GM12891 (cell line): ENCODE results near the gene TSPAN10.
A peak's percentile ranks its signal among the peaks of the same experiment; 100 is the strongest.
"Not testable (repeated sequence)": the region's sequence is repeated elsewhere in the genome, so short reads cannot be mapped to it uniquely, and the experiment has no call there.

Experiments used
- DNase-seq: peaks from one replicate; pipeline ENCODE4 v3.0.0; 2011; ENCODE audit warnings: low spot score; ENCODE audit not compliant: insufficient read length
- FAIRE-seq: peaks from 2 replicates; lab custom pipeline; 2011; peaks lifted over from hg19 to GRCh38; lab: Jason Lieb, UNC
- PAX5 ChIP-seq: IDR thresholded peaks from 2 replicates; pipeline ENCODE4 v1.6.1; 2011; ENCODE audit warnings: low read length, moderate library complexity, mild to moderate bottlenecking; ENCODE audit not compliant: insufficient read depth, severe bottlenecking
- POLR2A ChIP-seq: IDR thresholded peaks from 2 replicates; pipeline ENCODE4 v1.6.1; 2011; ENCODE audit warnings: low read depth, low read length, control low read depth
- POLR2AphosphoS5 ChIP-seq: IDR thresholded peaks from 2 replicates; pipeline ENCODE4 v1.6.1; 2011; ENCODE audit warnings: low read depth, low read length, control low read depth
- POU2F2 ChIP-seq: IDR thresholded peaks from 2 replicates; pipeline ENCODE4 v1.6.1; 2011; ENCODE audit warnings: low read depth, mild to moderate bottlenecking, control low read depth, low read length, moderate library complexity
- SPI1 ChIP-seq: IDR thresholded peaks from 2 replicates; pipeline ENCODE4 v1.6.1; 2011; ENCODE audit warnings: low read depth, low read length, control low read depth
- TAF1 ChIP-seq: IDR thresholded peaks from 2 replicates; pipeline ENCODE4 v1.6.1; 2011; ENCODE audit warnings: low read depth, low read length, control low read depth

The TSPAN10 gene

DNA sequence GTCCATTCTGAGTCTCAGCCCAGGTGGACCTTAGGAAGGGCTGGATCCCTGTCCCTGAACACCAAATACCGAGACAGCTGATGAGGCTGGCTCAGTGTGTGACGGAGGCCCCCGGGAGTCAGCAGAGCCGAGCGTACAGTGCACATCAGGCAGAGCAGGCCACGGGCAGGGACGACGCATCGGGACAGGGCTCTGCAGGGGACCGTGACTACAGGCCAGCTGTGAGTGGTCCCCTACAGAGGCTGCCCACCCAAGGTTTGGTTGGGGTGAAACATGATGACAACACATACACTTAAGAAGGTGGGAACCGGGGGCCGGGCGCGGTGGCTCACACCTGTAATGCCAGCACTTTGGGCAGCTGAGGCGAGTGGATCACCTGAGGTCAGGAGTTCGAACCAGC lies 36.0 kb downstream of the TSPAN10 start:
- no peak for TF ChIP-seq POLR2AphosphoS5
- no peak for TF ChIP-seq SPI1
- no peak for TF ChIP-seq PAX5
- no peak for TF ChIP-seq POLR2A
- no peak for TF ChIP-seq POU2F2
- no peak for TF ChIP-seq TAF1
- no peak for FAIRE-seq

DNA sequence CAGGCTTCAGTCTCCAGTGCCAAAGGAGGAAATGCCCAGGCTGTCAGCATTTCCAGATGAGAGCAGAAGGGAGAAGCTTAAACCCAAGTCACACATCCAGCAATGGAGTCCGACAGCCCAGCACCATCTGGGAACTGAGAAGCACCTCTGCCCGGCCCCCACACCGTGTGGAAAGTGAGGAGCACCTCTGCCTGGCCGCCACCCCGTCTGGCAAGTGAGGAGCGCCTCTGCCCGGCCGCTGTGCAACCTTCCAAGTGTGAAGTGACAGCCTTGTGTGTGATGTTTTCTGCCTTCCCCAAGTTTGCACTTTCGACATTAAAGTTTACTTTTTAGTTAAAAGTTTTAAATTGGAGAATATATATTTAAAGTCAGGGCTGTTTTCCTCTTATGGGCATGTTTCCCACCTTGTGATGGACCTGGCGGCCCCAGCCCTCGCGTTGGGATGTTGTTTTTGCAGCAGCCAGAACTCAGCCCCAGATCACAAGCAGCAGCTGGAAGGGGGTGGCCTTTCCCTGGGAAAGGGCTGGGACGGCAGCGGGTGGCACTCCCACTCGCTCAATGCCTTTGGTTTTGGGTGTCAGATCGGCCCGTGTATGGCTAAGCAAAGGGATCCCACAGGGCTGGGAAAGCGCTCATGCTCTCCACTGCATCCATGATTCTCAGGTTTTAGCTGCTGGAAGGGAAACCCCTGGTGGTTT lies 36.7 kb downstream of the TSPAN10 start:
- no peak for DNase-seq
- FAIRE-seq: no peak
- TF ChIP-seq PAX5 (no peak), POLR2A (no peak), TAF1 (no peak), POLR2AphosphoS5 (no peak)

More for the DNA sequence above, 36.0 kb downstream of the TSPAN10 start:
- no peak for DNase-seq

DNA sequence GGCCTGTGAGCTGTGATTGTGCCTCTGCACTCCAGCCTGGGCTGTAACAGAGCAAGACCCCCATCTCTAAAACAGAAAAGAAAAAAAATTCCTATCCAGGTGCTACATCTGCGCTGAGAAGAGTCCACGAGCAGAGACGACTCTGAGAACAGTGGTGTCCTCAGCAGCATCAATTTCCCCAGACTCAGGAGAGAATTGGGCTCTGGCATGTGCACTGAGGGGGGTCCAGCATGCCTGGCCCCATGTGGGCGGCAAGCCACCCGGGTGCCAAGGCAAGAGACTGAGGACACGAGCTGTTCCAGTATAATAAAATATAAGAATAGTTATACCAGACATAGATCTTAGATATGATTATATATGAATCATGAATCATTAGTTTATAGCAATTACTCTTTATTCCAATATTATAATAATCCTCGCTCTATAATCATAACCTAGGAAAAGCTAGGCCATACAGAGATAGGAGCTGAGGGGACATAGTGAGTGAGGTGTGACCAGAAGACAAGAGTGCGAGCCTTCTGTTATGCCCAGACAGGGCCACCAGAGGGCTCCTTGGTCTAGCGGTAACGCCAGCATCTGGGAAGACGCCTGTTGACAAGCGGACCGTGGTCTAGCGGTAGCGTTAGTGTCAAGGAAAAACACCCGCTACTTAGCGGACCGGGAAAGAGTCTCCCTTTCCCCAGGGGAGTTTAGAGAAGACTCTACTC lies 38.7 kb downstream of the TSPAN10 start:
- not testable (repeated sequence) for DNase-seq

DNA sequence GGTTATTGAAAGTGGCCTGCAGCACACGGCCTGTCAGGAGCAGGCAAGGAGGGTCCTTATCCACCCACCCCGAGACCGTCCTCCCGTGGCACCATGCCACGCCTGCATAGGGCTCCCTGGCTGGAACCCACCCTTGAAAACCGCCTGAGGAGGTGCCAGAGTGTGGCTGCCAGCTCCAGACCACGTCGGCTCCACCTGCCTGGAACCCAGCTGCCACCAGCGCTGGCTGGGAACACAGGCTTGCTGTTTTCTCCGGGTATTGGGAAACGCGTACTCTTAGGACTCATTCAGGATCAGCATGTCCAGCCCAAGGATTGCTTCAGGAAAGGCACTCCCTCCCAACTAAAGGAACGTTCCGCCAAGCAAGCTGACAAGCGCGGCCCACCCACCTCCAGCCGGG lies 39.9 kb downstream of the TSPAN10 start:
- DNase-seq (no peak), FAIRE-seq (no peak)
- no peak for TF ChIP-seq SPI1
- no peak for TF ChIP-seq POLR2AphosphoS5
- TF ChIP-seq TAF1: no peak
- no peak for TF ChIP-seq POLR2A
- no peak for TF ChIP-seq PAX5
- TF ChIP-seq POU2F2: no peak

More for the DNA sequence above, 38.7 kb downstream of the TSPAN10 start:
- peak; percentile 80 for FAIRE-seq

DNA sequence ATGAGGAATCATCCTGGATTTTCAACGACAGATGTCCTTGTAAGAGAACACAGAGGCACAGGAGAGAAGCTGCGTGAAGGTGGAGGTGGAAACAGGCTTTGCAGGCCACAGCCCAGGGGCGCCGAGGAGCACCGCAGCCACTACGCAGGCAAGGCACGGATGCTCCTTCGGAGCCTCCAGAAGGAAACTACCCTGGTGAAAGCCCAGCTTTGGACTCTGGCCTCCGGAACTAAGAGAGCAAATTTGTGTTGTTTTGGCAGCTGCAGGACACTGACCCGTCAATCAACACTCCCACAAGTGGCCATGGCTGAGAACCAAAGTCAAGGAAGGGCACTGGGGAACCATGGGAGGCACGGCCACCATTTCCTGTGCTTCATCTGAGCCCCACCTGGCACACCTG lies 43.2 kb downstream of the TSPAN10 start:
- FAIRE-seq (no peak), DNase-seq (no peak)
- TF ChIP-seq POLR2AphosphoS5 (no peak), PAX5 (no peak), SPI1 (no peak), POLR2A (no peak), TAF1 (no peak), POU2F2 (no peak)

DNA sequence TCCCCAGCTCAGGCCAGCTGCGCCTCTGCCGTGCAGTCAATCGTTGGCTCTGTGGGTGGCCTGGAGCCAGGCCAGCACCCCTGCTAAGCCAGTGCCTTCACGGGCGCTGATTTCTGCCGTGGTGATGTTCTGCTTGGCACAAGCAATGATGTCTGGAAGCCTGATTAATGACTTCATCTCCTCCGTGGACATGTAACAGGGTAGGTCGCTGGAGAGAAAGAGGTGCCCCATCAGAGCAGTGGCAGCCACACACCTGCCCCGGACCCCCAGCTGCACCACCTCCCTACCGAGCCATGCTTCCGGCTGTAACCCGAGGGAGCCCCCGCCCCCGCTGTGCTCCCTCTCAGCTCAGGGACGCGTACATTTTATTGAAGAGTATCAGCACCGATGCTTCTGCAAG lies 44.7 kb downstream of the TSPAN10 start:
- DNase-seq: no peak
- FAIRE-seq: no peak
- no peak for TF ChIP-seq POU2F2
- no peak for TF ChIP-seq SPI1
- TF ChIP-seq POLR2AphosphoS5: no peak
- no peak for TF ChIP-seq POLR2A
- TF ChIP-seq TAF1: no peak
- no peak for TF ChIP-seq PAX5

DNA sequence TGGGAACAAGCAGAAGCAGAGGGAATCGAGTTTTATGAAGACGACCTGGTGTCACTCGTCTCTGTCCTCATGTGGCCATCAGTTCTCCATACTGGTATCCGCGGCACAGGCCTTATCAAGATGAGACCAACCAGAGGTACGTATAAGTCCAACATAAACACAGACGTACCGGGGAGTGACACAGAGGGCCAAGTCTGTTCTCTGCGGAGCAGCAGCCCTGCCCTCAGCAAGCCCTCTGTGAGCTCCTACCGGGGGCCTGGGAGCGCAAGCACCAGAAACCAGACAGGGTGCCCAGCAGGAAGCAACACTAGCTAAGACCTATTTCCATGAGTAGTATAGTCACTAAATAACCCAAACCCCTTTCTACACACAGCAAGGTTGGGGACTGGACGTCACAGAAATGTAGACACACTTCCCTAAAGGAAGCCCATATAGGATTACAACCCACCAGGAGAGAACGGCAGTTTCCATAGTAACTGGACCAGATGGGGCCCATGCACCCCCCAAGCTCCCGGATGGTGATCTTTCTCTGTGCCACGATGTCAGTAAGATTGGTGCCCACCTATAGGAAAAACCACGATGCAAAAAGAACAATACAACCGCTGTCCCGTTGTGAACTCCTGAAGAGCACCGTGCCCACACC lies 45.7 kb downstream of the TSPAN10 start:
- TF ChIP-seq POLR2A (no peak), PAX5 (no peak), SPI1 (no peak), POLR2AphosphoS5 (no peak), POU2F2 (no peak), TAF1 (no peak)
- DNase-seq (no peak), FAIRE-seq (no peak)

DNA sequence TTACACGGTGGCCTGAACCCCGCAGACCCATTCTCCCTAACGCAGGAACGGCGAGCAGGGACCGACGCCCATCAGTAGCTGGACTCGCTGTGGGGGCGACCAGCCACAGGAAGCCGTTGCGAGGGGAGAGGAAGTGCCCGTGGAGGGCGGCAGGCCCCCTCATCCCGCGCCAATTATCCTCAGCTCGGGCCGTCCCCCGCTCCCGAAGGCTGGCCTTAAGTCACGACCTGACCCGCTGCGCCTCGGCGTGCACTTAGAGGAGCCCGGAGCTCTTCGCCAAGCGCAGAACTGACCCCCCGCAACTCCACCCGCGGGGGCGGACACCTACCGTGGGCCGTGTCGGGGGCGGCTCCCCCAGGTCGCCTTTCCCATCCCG lies 46.2 kb downstream of the TSPAN10 start:
- TF ChIP-seq POLR2AphosphoS5: no peak; the same call in 1 of the 2 replicates
- peak; percentile 62 for TF ChIP-seq SPI1
- no peak for DNase-seq
- FAIRE-seq: peak; percentile 74

DNA sequence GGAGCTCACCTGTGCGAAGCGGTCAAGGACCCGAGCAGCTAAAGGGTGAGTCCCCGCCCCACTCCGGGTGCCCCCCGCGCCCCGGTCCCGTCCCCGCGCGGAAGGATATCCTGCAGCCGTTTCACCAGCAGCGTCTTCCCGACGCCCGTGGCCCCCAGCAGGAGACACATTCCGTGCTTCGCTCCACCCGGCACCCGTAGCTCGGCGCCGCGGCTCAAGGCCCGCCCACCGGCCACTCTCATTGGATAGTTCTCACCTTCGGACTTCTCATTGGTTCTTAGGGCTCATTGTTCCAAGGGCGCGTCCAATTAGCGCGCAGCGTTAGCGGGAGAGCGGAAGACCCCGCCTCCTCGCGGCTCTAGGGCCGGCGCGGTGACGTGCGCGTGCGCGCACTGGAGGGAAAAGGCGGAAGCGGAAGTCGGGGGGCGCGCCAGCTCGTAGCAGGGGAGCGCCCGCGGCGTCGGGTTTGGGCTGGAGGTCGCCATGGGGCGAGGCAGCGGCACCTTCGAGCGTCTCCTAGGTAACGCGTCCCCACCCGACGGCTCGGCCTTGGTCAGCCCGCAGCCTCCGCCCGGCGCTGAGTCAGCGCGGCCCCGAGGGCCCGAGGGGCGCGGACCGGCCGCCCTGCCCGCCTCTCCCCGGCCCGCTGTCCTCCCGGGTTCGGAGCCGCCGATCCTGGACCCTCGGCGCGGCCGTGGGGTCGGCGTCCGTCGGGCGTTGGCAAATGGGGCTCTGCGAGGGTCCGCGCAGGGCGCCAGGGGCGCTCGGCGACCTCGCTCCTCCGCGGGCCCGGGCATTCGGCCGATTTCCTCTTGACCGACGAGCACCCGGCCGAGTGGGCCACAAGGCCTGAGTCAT lies 46.8 kb downstream of the TSPAN10 start, which contains the start of the genes ARL16 and HGS:
TSS of gene ARL16 (minus strand) at position 214 of the 858 bp plus-strand sequence. CDS start at position 170, 44 bp downstream.
TSS of gene HGS (plus strand) at position 428 of the 858 bp plus-strand sequence. CDS start at position 484, 56 bp downstream.
- DNase-seq (peak; percentile 100), FAIRE-seq (peak; percentile 99)
- no peak for TF ChIP-seq PAX5
- peak; percentile 70 for TF ChIP-seq POLR2AphosphoS5
- TF ChIP-seq POU2F2: no peak
- TF ChIP-seq SPI1: peak; percentile 63
- TF ChIP-seq POLR2A: peak; percentile 52; the same call in 1 of the 2 replicates
